ENCODE results near the gene EN2. TPM values are rescaled to one million over a fixed set of nuclear protein-coding genes. Genes with fewer than 3 reads are reported as not detected.

EN2 gene
- total and polyA plus RNA-seq, 2 donors (not counting 1 experiment from before 2014, with no cell fraction given) = not detected

GRCh38 chr7:155450558-155450969, 7.4 kb upstream of the EN2 start:
- CTCF ChIA-PET = no interaction called here
- DNase-seq (no peak), ATAC-seq (ENCODE audit: low read depth) (no peak)
- Mint-ChIP-seq H3K9me3 (ENCODE audit: insufficient read depth) (no peaks in the 10 kb centered on the region), H3K4me3 (no peak overlapping the region), H3K27me3 (peaks cover 63% of the 10 kb centered on the region), H3K27ac (no peak overlapping the region), H3K4me1 (peaks cover 17% of the 10 kb centered on the region)
- Histone ChIP-seq H3K9ac (ENCODE audit: low read length) (no peak overlapping the region), H3K4me1 (ENCODE audit: control insufficient read depth in 2 of 2, insufficient read depth in 2 of 2, low read length in 2 of 2) (peaks cover 28 to 50% of the 10 kb centered on the region in 2 donors), H3K79me2 (ENCODE audit: control insufficient read depth, insufficient read depth, low read length) (no peaks in the 10 kb centered on the region), H3K36me3 (replicated peaks in 1 of 2; ENCODE audit: control extremely low read depth in 1 of 2, control insufficient read depth in 1 of 2, extremely low read depth in 1 of 2, insufficient read depth in 2 of 2, low read length in 1 of 2) (no peaks in the 10 kb centered on the region), H3K4me2 (replicated peaks; ENCODE audit: low read depth, low read length, poor library complexity, severe bottlenecking) (no peak overlapping the region), H3K27me3 (replicated peaks in 1 of 4; ENCODE audit: control extremely low read depth in 1 of 4, control insufficient read depth in 3 of 4, insufficient read depth in 4 of 4, low read length in 3 of 4) (peaks cover 0 to 81% (median 53%) of the 10 kb centered on the region in 4 experiments), H3K9me3 (ENCODE audit: control extremely low read depth in 1 of 3, control insufficient read depth in 2 of 3, insufficient read depth in 1 of 3, low read length in 2 of 3) (peaks cover 0 to 35% (median 0%) of the 10 kb centered on the region in 3 donors), H2AFZ (ENCODE audit: insufficient read depth, low read depth, low read length, poor library complexity, severe bottlenecking) (no peak overlapping the region), H4K20me1 (ENCODE audit: control insufficient read depth, insufficient read depth, low read length, poor library complexity, severe bottlenecking) (no peaks in the 10 kb centered on the region), H3K27ac (ENCODE audit: low read length in 2 of 2) (no peak overlapping the region), H3K4me3 (ENCODE audit: control extremely low read depth in 1 of 5, extremely low read depth in 1 of 5, insufficient read depth in 1 of 5, low read depth in 2 of 5, low read length in 4 of 5) (no peak overlapping the region)
- 8% methylated on average over 21 of the region's 24 CpGs for WGBS (ENCODE audit: insufficient coverage)
- intact Hi-C loops (cut with micrococcal nuclease) = no loop called here
- TF ChIP-seq, protein P1, sequence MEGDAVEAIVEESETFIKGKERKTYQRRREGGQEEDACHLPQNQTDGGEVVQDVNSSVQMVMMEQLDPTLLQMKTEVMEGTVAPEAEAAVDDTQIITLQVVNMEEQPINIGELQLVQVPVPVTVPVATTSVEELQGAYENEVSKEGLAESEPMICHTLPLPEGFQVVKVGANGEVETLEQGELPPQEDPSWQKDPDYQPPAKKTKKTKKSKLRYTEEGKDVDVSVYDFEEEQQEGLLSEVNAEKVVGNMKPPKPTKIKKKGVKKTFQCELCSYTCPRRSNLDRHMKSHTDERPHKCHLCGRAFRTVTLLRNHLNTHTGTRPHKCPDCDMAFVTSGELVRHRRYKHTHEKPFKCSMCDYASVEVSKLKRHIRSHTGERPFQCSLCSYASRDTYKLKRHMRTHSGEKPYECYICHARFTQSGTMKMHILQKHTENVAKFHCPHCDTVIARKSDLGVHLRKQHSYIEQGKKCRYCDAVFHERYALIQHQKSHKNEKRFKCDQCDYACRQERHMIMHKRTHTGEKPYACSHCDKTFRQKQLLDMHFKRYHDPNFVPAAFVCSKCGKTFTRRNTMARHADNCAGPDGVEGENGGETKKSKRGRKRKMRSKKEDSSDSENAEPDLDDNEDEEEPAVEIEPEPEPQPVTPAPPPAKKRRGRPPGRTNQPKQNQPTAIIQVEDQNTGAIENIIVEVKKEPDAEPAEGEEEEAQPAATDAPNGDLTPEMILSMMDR (IDR thresholded peaks at IDR 0.05) = no peak
- no peak for TF ChIP-seq EZH2 (IDR thresholded peaks at IDR 0.05; ENCODE audit: borderline replicate concordance, insufficient read depth, low read depth, low read length, poor library complexity, severe bottlenecking)
- POLR2A ChIA-PET = no interaction called here

DNA sequence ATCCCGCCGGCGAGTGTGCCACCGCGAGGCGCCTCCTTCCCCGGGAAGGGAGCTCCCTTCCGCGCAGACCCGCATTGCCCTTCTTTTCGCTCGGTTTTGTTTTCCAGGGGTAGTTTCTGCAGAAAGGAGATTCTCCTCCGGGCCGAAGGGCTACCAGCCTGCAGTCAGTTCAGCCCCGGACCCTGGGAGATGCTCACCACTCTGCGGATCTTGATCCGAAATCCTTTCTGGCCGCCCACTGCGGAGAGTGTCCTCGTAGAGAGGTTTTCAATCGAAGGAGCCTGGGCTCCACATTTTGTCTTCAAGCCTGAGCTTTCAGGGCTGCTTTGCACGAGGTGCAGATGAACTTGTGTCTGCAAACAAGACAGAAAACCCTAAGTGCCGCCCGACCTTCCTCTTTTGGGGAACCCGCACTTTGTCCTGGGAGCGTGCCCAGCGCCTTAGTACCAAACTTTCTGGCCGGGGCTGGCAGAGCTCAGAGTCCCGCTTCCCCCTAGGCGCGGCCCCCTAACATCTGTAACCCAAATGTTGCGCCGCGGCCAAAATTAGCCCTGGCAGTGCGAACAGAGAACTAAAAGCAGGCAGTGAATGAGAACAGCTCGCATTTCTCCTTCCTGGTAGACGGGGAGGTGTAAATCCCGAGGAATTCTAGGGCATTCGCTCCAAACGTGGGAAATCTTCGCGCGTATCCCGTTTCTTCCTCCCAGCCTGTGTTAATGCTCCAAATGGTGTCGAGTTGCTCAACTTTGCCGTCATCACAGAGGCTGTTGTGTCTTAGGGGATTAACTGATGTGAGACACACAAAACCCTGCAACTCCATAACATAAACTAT, 6.7 kb upstream of the EN2 start:
- Mint-ChIP-seq H3K27ac (no peak overlapping the region), H3K4me1 (peaks cover 17% of the 10 kb centered on the region), H3K9me3 (ENCODE audit: insufficient read depth) (no peaks in the 10 kb centered on the region), H3K27me3 (peaks cover 62% of the 10 kb centered on the region), H3K4me3 (no peak overlapping the region)
- ChIA-PET POLR2A (no interaction called here), CTCF (no interaction called here)
- intact Hi-C loops (cut with micrococcal nuclease) = no loop called here
- H3K9me3 ChIP-seq (ENCODE audit: control extremely low read depth in 1 of 3, control insufficient read depth in 2 of 3, insufficient read depth in 1 of 3, low read length in 2 of 3) = peaks cover 0 to 41% (median 0%) of the 10 kb centered on the region in 3 donors
- H3K27ac ChIP-seq (ENCODE audit: low read length in 2 of 2) = no peak overlapping the region
- H3K4me1 ChIP-seq (ENCODE audit: control insufficient read depth in 2 of 2, insufficient read depth in 2 of 2, low read length in 2 of 2) = peaks cover 30 to 54% of the 10 kb centered on the region in 2 donors
- peaks cover 0 to 88% (median 59%) of the 10 kb centered on the region in 4 experiments for H3K27me3 ChIP-seq (replicated peaks in 1 of 4; ENCODE audit: control extremely low read depth in 1 of 4, control insufficient read depth in 3 of 4, insufficient read depth in 4 of 4, low read length in 3 of 4)
- H4K20me1 ChIP-seq (ENCODE audit: control insufficient read depth, insufficient read depth, low read length, poor library complexity, severe bottlenecking) = no peaks in the 10 kb centered on the region
- no peak for ATAC-seq (ENCODE audit: low read depth)
- TF ChIP-seq, protein P1 (IDR thresholded peaks at IDR 0.05) = no peak
- TF ChIP-seq EZH2 (IDR thresholded peaks at IDR 0.05; ENCODE audit: borderline replicate concordance, insufficient read depth, low read depth, low read length, poor library complexity, severe bottlenecking) = peak; percentile 40
- H3K4me3 ChIP-seq (ENCODE audit: control extremely low read depth in 1 of 5, extremely low read depth in 1 of 5, insufficient read depth in 1 of 5, low read depth in 2 of 5, low read length in 4 of 5) = no peak overlapping the region
- DNase-seq = peak; percentile 31
- H3K79me2 ChIP-seq (ENCODE audit: control insufficient read depth, insufficient read depth, low read length) = no peaks in the 10 kb centered on the region
- no peak overlapping the region for H2AFZ ChIP-seq (ENCODE audit: insufficient read depth, low read depth, low read length, poor library complexity, severe bottlenecking)
- H3K9ac ChIP-seq (ENCODE audit: low read length) = no peak overlapping the region
- H3K4me2 ChIP-seq (replicated peaks; ENCODE audit: low read depth, low read length, poor library complexity, severe bottlenecking) = no peak overlapping the region
- 3% methylated on average over 35 of the region's 46 CpGs for WGBS (ENCODE audit: insufficient coverage)
- no peaks in the 10 kb centered on the region for H3K36me3 ChIP-seq (replicated peaks in 1 of 2; ENCODE audit: control extremely low read depth in 1 of 2, control insufficient read depth in 1 of 2, extremely low read depth in 1 of 2, insufficient read depth in 2 of 2, low read length in 1 of 2)
